Sigmoid colon (tissue), 7 donors: ENCODE results near the gene PPP1R12B. TPM values are rescaled to one million over a fixed set of nuclear protein-coding genes. Genes with fewer than 3 reads are reported as not detected.
A peak's percentile ranks its signal among the peaks of the same experiment; 100 is the strongest.

ENCODE experiments used
- DNase-seq: peaks from one replicate; pipeline ENCODE4 v3.0.0-alpha.2; 2019
- H3K27ac ChIP-seq, 4 donors: fragments of 200-600 bp; sonication (generic); one replicate each; pipeline ENCODE4 v1.5.1; 2016 to 2019; ENCODE audit warnings: mild to moderate bottlenecking in 1 of 4
- H3K27me3 ChIP-seq, 3 donors: fragments of 200-600 bp; sonication (generic); one replicate each; pipeline ENCODE4 v1.5.1; 2019; ENCODE audit warnings: mild to moderate bottlenecking in 1 of 3
- H3K36me3 ChIP-seq, 4 donors: fragments of 200-600 bp; sonication (generic); one replicate each; pipeline ENCODE4 v1.5.1; 2016 to 2019
- H3K4me1 ChIP-seq, 4 donors: fragments of 200-600 bp; sonication (generic); one replicate each; pipeline ENCODE4 v1.5.1; 2017 to 2019
- H3K4me3 ChIP-seq, 4 donors: fragments of 200-600 bp; sonication (generic); one replicate each; pipeline ENCODE4 v1.5.1; 2017 to 2019; ENCODE audit warnings: mild to moderate bottlenecking in 2 of 4, moderate library complexity in 1 of 4
- H3K9me3 ChIP-seq, 4 donors: fragments of 200-600 bp in 3 of 4; sonication (generic) in 3 of 4; one replicate each; pipeline versions ENCODE4 v1.5.1 to v1.6.1; 2013 to 2019
- EP300 ChIP-seq, 4 donors: sonication (generic); formaldehyde crosslinking; IDR thresholded peaks; one replicate each; pipeline ENCODE4 v1.6.1; 2017; ENCODE audit warnings: antibody characterized with exemption in 4 of 4
- POLR2A ChIP-seq, 2 donors: fragments of 450-650 bp; IDR thresholded peaks; one replicate each; pipeline ENCODE4 v1.6.1; 2016; ENCODE audit warnings: antibody characterized with exemption in 2 of 2, mild to moderate bottlenecking in 2 of 2, moderate library complexity in 2 of 2
- POLR2AphosphoS5 ChIP-seq, 4 donors: sonication (generic); formaldehyde crosslinking; IDR thresholded peaks; one replicate each; pipeline ENCODE4 v1.6.1; 2017; ENCODE audit warnings: antibody characterized with exemption in 4 of 4
- WGBS, 2 donors: extraction: QIAGEN DNeasy Blood & Tissue Kit; methylation state at CpG; one replicate each; pipeline ENCODE4 v1.1.7; 2013; 5-methylcytosine and 5-hydroxymethylcytosine counted together
- intact Hi-C: fragments of 100-400 bp; cut with DNase I; formaldehyde crosslinking; loops from one replicate; pipeline ENCODE4 v1.15.1; 2023
- polyA plus RNA-seq, 3 donors: library from polyadenylated mRNA; stranded (reverse); fragments of 200-250 nt; gene quantifications; one replicate each; pipeline ENCODE4 v1.2.3, GENCODE V29; 2013
- total RNA-seq, 4 donors: library from RNA; depleted of rRNA; stranded (reverse); fragments of >200 nt; gene quantifications; one replicate each; pipeline ENCODE4 v1.1.0, GENCODE V29; 2016
- TF ChIP-seq, protein P1 (sequence below), 4 experiments: fragments of 450-650 bp in 3 of 4; fragments of 200-600 bp in 1 of 4; IDR thresholded peaks; one replicate each; pipeline ENCODE4 v1.5.1; 2016 to 2019; ENCODE audit warnings: antibody characterized with exemption in 4 of 4, mild to moderate bottlenecking in 3 of 4, moderate library complexity in 2 of 4
- donor health status: healthy with polysubstance abuse.
- donor health status: Bipolar disorder and iron deficiency.
- donor health status: healthy.

Gene PPP1R12B
- total and polyA plus RNA-seq, 7 donors, result 5.3 to 995 (median 493) TPM

DNA sequence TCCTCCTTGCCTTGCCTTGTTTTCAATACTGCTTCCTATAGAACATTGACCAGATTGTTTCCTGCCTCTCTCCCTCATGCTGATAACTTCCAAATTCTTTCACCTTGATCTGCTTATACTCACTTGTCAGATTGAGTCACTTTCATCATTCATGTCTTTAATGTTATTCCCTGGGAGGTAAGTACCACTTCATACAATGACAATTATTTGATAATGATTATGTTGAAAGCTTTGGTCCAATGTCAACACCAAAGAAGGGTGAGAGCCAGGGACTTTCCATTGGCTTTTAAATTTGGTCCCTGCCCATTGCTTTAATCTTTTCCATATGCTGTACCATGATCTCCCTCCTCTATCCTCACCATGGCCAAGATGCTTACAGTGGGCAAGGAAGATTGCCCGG is 224.4 kb downstream of the PPP1R12B start:
- WGBS, 2 donors, result 82 to 95% methylated on average over 1 of the region's 1 CpG
- DNase-seq, result no peak
- H3K4me1 ChIP-seq, result peaks cover 0 to 100% (median 98%) of the 10 kb centered on the region in 4 donors
- H3K27ac ChIP-seq, result peak overlapping the region; percentile 78 to 94 (median 85)
- no peak overlapping the region for H3K4me3 ChIP-seq
- H3K27me3 ChIP-seq, result no peaks in the 10 kb centered on the region
- H3K9me3 ChIP-seq, result no peaks in the 10 kb centered on the region
- peaks cover 16 to 74% (median 44%) of the 10 kb centered on the region in 4 donors for H3K36me3 ChIP-seq
- intact Hi-C loops, result loop anchor here (2.0 to 5.0 kb wide), 2 partner anchors 36 to 72 kb away; no protein-coding TSS in a partner anchor
- peak in 2 of 4 donors; percentile 14 to 35 for TF ChIP-seq POLR2AphosphoS5 (IDR thresholded peaks at IDR 0.05)
- TF ChIP-seq POLR2A (IDR thresholded peaks at IDR 0.05), result no peak
- TF ChIP-seq EP300 (IDR thresholded peaks at IDR 0.05), result no peak

DNA sequence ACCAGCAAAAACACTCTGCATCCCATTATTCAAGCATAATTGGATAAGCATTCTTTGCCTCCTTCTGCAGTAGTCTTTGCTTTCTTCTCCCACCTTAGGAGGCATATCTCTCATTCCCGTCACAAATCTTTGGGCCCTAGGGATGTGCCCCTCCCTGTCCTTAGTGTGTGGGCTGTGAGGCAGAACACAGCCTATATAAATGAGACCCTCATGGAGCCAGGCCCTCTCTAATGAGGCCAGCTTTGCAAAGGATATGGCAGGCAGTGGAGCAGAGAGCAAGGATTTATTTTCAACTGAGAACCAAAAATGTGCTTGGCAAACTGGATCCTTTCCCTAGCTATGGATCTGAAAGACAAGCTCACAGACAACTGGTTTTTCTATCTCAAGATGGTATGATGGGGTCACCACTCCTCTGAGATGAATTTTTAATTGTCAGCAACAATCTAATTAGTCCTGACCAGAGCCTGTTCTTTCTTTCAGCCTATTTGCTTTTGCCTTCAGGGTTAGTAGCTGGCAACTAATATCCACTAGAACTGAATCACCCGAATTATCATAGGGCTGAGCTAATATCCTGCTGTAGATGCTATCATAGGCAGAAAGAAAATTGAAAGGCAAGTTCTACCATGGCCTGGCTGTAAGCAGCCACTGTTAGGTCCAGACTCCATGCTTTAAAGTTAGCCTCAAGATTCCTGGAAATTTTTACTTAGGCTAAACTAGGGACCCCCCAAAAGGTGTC is 227.6 kb downstream of the PPP1R12B start:
- Histone ChIP-seq H3K27ac (peak overlapping the region; percentile 73 to 94 (median 85)), H3K27me3 (no peaks in the 10 kb centered on the region), H3K4me3 (no peak overlapping the region), H3K4me1 (peaks cover 0 to 100% (median 94%) of the 10 kb centered on the region in 4 donors), H3K36me3 (peaks cover 20 to 55% (median 35%) of the 10 kb centered on the region in 4 donors), H3K9me3 (no peaks in the 10 kb centered on the region)
- no peak for DNase-seq
- 78 to 89% methylated on average over 2 of the region's 2 CpGs for WGBS, 2 donors
- intact Hi-C loops, result no loop called here
- peak in 2 of 4 donors; percentile 16 to 50 for TF ChIP-seq POLR2AphosphoS5 (IDR thresholded peaks at IDR 0.05)
- no peak for TF ChIP-seq POLR2A (IDR thresholded peaks at IDR 0.05)
- no peak for TF ChIP-seq EP300 (IDR thresholded peaks at IDR 0.05)
- TF ChIP-seq, protein P1, sequence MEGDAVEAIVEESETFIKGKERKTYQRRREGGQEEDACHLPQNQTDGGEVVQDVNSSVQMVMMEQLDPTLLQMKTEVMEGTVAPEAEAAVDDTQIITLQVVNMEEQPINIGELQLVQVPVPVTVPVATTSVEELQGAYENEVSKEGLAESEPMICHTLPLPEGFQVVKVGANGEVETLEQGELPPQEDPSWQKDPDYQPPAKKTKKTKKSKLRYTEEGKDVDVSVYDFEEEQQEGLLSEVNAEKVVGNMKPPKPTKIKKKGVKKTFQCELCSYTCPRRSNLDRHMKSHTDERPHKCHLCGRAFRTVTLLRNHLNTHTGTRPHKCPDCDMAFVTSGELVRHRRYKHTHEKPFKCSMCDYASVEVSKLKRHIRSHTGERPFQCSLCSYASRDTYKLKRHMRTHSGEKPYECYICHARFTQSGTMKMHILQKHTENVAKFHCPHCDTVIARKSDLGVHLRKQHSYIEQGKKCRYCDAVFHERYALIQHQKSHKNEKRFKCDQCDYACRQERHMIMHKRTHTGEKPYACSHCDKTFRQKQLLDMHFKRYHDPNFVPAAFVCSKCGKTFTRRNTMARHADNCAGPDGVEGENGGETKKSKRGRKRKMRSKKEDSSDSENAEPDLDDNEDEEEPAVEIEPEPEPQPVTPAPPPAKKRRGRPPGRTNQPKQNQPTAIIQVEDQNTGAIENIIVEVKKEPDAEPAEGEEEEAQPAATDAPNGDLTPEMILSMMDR (IDR thresholded peaks at IDR 0.05), result no peak

DNA sequence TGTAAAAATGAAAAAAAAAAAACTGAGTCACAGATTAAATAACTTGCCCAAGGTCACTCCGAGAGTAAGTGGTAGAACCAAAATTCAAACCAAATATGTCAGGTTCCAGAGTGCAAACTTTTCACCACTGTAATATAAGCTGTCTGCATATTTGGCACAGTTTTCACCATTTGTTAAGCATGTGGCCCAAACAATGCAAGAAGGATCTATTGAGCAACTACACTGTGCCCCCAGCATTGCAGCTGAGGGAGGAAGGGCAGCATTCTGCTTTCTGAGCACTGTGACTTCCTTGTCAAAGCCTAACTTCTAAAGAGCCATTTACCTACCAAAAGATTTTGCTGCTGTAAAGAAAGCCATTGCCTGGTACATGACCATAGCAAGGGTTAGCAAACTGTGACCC is 228.3 kb downstream of the PPP1R12B start:
- Histone ChIP-seq H3K27ac (peak overlapping the region; percentile 73 to 94 (median 85)), H3K27me3 (no peaks in the 10 kb centered on the region), H3K36me3 (peaks cover 27 to 58% (median 40%) of the 10 kb centered on the region in 4 donors), H3K4me3 (no peak overlapping the region), H3K9me3 (no peaks in the 10 kb centered on the region), H3K4me1 (peaks cover 0 to 96% (median 87%) of the 10 kb centered on the region in 4 donors)
- no peak for DNase-seq
- intact Hi-C loops, result no loop called here
- 75 to 91% methylated on average over 1 of the region's 1 CpG for WGBS, 2 donors
- TF ChIP-seq POLR2AphosphoS5 (IDR thresholded peaks at IDR 0.05) (peak in 2 of 4 donors; percentile 37), POLR2A (IDR thresholded peaks at IDR 0.05) (no peak)

DNA sequence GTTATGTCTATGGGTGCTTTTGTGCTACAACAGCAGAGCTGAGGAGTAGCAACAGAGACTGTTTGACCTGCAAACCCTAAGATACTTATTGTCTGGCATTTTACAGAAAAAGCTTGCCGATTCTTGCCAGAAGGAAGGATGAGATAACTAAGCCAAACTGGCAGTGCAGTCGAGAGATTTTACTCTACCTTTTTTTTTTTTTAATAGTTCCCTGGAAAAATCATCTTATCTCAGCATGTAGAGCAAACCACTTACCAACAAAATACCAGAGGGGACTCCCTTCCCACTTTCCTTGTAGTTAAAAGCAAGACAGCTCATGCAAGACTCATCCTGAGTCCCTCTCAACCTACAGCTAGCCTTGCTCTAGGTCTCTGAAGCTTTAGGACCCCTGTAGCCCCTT is 228.9 kb downstream of the PPP1R12B start:
- Histone ChIP-seq H3K9me3 (no peaks in the 10 kb centered on the region), H3K27me3 (no peaks in the 10 kb centered on the region), H3K36me3 (peaks cover 23 to 58% (median 39%) of the 10 kb centered on the region in 4 donors), H3K4me3 (no peak overlapping the region), H3K27ac (peak overlapping the region; percentile 73 to 94 (median 85)), H3K4me1 (peaks cover 0 to 90% (median 81%) of the 10 kb centered on the region in 4 donors)
- no peak for DNase-seq
- WGBS, 2 donors, result 70 to 81% methylated on average over 2 of the region's 2 CpGs
- intact Hi-C loops, result no loop called here
- TF ChIP-seq POLR2AphosphoS5 (IDR thresholded peaks at IDR 0.05) (peak in 1 of 4 donors; percentile 6), EP300 (IDR thresholded peaks at IDR 0.05) (no peak)

DNA sequence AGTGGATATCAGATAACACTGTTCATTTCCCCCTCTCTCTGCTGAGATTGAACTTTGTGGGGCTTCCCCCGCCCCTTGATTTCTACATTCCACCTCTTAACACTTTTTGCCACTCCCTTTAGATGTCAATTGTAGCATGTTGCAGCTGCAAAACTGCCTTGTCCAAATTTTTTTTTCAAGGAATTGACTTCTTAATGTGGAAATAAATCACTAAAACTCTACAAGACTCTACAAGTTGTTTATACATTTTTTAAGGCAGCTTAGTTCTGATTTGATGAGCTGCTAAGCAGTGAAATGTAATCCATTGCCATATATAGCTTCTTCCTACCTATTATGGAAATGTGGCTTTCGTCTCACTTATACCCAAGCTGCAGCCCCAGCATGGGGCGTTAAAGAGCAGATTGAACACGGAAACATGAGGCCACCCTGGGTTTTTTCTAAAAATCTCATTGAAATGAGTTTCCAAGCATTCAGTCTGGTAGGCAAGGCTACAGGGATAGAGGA is 229.6 kb downstream of the PPP1R12B start:
- TF ChIP-seq EP300 (IDR thresholded peaks at IDR 0.05), result no peak
- peak in 2 of 4 donors; percentile 27 to 59 for TF ChIP-seq POLR2AphosphoS5 (IDR thresholded peaks at IDR 0.05)
- H3K4me1 ChIP-seq, result peaks cover 0 to 83% (median 74%) of the 10 kb centered on the region in 4 donors

DNA sequence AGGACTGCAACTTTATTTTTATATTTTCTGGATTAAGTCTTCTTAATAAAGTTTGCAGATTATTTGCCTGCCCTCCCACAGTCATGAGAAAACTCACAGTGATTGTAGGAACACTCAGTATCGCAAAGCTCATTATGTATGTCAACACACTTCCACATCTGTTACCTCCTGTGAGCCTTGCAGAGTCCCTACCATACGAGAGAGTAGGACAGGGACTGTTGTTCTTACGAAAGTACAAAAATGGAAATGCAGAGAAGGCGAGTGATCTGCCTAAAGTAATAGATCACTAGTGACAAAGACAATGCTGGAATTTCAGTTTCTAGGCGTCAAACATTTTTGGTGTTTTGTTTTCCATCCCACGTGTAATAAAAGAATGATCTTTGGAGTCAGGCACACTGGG is 230.1 kb downstream of the PPP1R12B start:
- 61 to 69% methylated on average over 6 of the region's 6 CpGs for WGBS, 2 donors
- peaks cover 0 to 80% (median 69%) of the 10 kb centered on the region in 4 donors for H3K4me1 ChIP-seq
- peak overlapping the region; percentile 73 to 94 (median 85) for H3K27ac ChIP-seq
- H3K36me3 ChIP-seq, result peaks cover 23 to 60% (median 31%) of the 10 kb centered on the region in 4 donors
- no peak for DNase-seq
- peak; percentile 2 to 62 (median 36) for TF ChIP-seq POLR2AphosphoS5 (IDR thresholded peaks at IDR 0.05)
- TF ChIP-seq, protein P1 (IDR thresholded peaks at IDR 0.05), result no peak
- H3K9me3 ChIP-seq, result no peaks in the 10 kb centered on the region
- intact Hi-C loops, result no loop called here
- no peaks in the 10 kb centered on the region for H3K27me3 ChIP-seq
- no peak overlapping the region for H3K4me3 ChIP-seq

More for the DNA sequence above, 229.6 kb downstream of the PPP1R12B start:
- H3K27ac ChIP-seq, result peak overlapping the region; percentile 73 to 94 (median 85)
- DNase-seq, result no peak
- peaks cover 18 to 58% (median 35%) of the 10 kb centered on the region in 4 donors for H3K36me3 ChIP-seq
- no peaks in the 10 kb centered on the region for H3K27me3 ChIP-seq
- 71 to 82% methylated on average over 4 of the region's 4 CpGs for WGBS, 2 donors
- H3K4me3 ChIP-seq, result no peak overlapping the region
- no peaks in the 10 kb centered on the region for H3K9me3 ChIP-seq
- intact Hi-C loops, result no loop called here
